Coronary artery (tissue), 2 donors: ENCODE measurements around the gene IFNL1.

ENCODE experiments used
- DNase-seq: peaks from one replicate; pipeline ENCODE4 v3.0.0-alpha.2; 2017; ENCODE audit warnings: low spot score
- H3K27ac ChIP-seq, 2 donors: fragments of 200-600 bp; sonication (generic); one replicate each; pipeline ENCODE4 v1.5.1; 2016 to 2019
- H3K4me3 ChIP-seq: fragments of 200-600 bp; sonication (generic); 2 replicates; pipeline ENCODE4 v1.5.1; 2016; ENCODE audit warnings: mild to moderate bottlenecking, moderate library complexity
- TF ChIP-seq, protein P1 (sequence below): fragments of 200-600 bp; sonication (generic); IDR thresholded peaks from one replicate; pipeline ENCODE4 v1.5.1; 2019; ENCODE audit warnings: antibody characterized with exemption

IFNL1 gene

DNA sequence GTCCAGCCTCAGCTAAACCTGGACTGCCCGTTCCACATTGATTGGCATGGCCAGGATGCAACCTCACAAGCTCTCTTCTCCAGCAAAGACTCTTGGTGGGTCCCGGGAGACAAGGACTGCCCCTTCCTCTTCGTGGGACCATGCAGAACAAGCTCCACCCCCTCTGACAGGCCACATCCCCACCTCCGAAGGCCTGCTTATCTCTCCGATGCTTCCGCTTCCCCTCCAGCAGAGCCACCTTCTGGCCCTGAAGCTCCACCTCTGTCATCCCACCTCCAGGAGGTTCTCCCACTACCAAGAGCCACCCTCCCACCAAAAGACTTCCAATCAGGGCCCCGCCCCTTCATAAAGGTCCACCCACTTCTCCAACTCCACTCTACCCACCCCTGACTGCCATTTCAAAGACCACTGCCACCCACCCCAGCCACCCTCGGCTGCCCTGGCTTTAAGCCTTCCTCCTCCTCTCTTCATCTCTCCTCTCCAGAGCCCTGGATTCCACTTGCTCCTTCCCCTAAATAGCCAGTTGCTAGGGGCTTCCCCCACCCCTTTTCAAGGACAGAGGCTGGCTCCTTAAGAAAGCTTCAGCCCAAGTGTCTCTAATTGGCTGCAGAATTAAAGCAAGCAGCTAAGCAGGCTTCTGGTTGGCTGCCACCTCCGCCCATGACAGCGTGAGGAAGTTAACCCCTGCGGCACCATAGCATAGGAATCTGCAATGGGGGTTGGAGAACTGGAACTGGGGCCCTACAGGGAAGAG lies 14.5 kb downstream of the IFNL1 start:
- TF ChIP-seq, protein P1, sequence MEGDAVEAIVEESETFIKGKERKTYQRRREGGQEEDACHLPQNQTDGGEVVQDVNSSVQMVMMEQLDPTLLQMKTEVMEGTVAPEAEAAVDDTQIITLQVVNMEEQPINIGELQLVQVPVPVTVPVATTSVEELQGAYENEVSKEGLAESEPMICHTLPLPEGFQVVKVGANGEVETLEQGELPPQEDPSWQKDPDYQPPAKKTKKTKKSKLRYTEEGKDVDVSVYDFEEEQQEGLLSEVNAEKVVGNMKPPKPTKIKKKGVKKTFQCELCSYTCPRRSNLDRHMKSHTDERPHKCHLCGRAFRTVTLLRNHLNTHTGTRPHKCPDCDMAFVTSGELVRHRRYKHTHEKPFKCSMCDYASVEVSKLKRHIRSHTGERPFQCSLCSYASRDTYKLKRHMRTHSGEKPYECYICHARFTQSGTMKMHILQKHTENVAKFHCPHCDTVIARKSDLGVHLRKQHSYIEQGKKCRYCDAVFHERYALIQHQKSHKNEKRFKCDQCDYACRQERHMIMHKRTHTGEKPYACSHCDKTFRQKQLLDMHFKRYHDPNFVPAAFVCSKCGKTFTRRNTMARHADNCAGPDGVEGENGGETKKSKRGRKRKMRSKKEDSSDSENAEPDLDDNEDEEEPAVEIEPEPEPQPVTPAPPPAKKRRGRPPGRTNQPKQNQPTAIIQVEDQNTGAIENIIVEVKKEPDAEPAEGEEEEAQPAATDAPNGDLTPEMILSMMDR: no peak
- Histone ChIP-seq H3K27ac (no peak overlapping the region), H3K4me3 (no peak overlapping the region)
- no peak for DNase-seq

DNA sequence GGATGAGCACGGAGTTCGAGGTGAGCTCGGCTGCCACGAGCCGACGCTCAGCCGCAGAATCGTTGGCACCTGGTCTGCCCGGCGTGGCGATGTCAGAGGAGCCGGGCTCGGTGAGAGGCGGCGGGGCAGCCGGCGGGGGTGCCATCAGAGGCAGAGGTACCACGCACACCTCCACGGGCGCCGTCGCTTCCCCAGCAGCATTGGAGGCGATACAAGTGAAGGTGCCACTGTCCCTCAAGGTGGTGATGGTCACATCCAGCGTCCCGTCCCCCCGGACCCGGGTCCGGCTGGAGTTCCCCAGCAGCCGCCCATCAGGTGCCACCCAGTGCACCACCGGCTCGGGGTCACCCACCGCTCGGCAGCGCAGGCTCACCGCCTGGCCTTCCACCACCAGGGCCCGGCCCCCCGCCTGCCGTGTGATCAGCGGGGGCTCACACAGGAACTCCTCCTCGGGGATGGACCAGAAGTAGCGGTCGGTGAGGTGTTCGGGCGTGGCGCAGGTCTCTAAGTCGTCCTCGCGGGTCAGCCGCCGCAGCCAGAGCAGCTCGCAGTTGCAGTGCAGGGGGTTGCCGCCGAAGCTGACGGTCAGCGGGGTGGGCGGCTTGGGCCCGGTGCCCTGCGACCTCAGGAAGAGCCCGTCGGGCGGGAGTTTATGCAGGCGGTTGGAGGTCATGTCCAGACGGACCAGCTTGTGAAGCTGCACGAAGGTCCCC lies 18.0 kb downstream of the IFNL1 start:
- no peak overlapping the region for H3K4me3 ChIP-seq
- no peak overlapping the region for H3K27ac ChIP-seq
- TF ChIP-seq, protein P1: no peak
- no peak for DNase-seq

DNA sequence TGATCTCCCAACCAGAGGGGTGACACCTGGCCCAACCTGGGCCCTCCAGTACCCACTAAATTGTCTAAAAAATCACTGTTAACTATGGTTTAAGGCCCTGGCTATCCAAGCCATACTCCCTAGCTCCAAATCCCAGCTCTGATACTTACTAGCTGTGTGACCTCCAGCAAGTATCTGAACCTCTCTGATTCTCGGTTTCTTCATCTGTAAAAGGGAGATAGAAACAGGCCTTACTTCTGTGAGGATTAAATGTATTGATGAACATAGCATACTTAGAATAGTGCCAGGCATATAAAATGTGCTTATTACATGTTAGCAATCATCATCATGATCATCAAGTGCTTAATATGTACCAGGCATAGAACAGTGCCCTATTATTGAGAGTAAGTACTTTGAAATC lies 19.7 kb downstream of the IFNL1 start:
- H3K4me3 ChIP-seq: no peak overlapping the region
- TF ChIP-seq, protein P1: no peak
- no peak overlapping the region for H3K27ac ChIP-seq
- no peak for DNase-seq

DNA sequence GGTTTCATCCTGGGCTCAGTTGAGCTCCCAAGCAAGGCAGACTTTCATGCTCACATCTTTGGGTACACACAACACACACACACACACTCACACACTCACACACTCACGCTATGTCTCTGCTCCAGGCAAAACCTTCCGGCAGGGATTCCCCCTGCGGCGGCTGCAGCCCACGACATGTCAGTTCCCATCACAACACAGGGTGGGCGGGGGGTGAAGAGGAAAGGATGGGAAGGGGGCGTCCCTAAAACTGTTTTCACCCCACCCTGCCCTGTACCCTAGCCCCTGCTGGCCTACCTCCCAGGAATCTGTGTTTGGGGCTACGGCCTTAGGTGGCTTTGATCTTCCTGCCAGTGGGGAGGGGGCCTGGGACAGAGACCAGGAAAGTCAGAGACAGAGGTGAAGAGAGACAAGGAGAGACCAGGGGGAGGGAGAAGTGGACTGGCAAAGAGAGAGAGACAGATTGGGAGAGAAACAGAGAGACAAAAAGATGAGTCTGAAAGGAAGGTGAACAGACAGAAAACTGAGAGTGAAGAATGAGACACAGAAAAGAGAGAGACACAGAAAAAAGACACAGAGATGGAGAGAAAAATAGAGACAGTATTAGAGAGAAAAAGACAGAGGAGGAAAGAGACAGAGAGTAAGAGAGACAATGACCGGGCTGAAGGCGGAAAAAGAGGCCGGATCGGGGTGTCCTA lies 20.6 kb downstream of the IFNL1 start:
- TF ChIP-seq, protein P1: no peak
- H3K27ac ChIP-seq: no peak overlapping the region
- H3K4me3 ChIP-seq: no peak overlapping the region
- DNase-seq: no peak

DNA sequence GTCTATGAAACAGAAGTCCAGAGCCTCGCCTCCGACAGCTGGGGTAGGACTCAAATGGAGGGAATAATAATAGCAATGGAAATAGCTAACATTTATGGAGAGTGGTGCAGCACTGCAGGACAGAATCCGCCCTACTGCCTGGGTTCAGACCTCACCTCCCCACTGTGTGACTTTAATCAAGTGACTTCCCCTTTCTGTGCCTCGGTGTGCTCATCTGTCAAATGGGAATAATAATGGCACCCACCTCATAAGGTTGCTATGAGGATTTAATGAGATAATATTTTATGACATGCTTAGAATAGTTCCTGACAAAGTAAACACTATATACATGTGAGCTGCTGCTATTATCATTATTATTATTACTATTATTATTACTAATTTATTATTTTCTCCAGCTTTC lies 21.3 kb downstream of the IFNL1 start:
- TF ChIP-seq, protein P1: no peak
- DNase-seq: no peak

DNA sequence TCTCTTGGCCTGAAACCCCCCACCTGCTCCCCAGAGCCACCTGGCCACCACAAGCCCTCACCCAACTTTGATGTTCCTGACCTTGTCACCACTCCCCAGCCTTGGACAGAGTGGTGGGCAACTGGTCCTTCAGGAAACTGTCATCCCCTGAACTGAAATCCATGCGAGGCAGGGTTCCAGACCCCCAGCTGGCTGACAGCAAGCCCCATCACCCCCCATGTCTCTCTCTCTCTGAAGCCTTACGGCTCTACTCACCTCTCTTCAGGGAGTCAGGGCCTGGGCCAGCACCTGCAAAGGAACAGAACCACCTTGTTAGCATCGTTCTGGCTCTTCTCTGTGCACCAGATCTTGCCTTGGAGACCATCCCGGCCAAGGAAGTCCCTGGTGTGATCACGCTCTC lies 21.9 kb downstream of the IFNL1 start:
- H3K27ac ChIP-seq: no peak overlapping the region
- TF ChIP-seq, protein P1: no peak
- no peak overlapping the region for H3K4me3 ChIP-seq
- DNase-seq: no peak

More for the DNA sequence above, 21.3 kb downstream of the IFNL1 start:
- Histone ChIP-seq H3K27ac (no peak overlapping the region), H3K4me3 (no peak overlapping the region)
